Stomach (tissue), 19 donors: Measurements from ENCODE around the gene SH3BGR. TPM values are rescaled to one million over a fixed set of nuclear protein-coding genes. Genes with fewer than 3 reads are reported as not detected.
"Not testable (repeated sequence)": the region's sequence is repeated elsewhere in the genome, so short reads cannot be mapped to it uniquely, and the experiment has no call there.

Experiments
- DNase-seq, 2 donors: peaks; one replicate each; pipeline versions ENCODE4 v3.0.0 to v3.0.0-alpha.2; 2013 to 2019
- H3K27ac ChIP-seq, 5 donors: fragments of 200-600 bp in 4 of 5; sonication (generic) in 4 of 5; one replicate each; pipeline ENCODE4 v1.5.1; 2013 to 2019; ENCODE audit warnings: mild to moderate bottlenecking in 1 of 5, moderate library complexity in 1 of 5
- H3K27me3 ChIP-seq, 3 donors: fragments of 200-600 bp; sonication (generic); one replicate each; pipeline ENCODE4 v1.5.1; 2017 to 2019; ENCODE audit warnings: mixed run types in 1 of 3
- H3K36me3 ChIP-seq, 4 donors: fragments of 200-600 bp; sonication (generic); 1 replicate in 3 of 4; 2 replicates in 1 of 4; pipeline ENCODE4 v1.5.1; 2016 to 2019
- H3K4me1 ChIP-seq, 4 donors: fragments of 200-600 bp; sonication (generic); one replicate each; pipeline ENCODE4 v1.5.1; 2016 to 2019
- H3K4me3 ChIP-seq, 4 donors: fragments of 200-600 bp; sonication (generic) in 3 of 4; one replicate each; pipeline ENCODE4 v1.5.1; 2016 to 2019; ENCODE audit warnings: mild to moderate bottlenecking in 1 of 4
- H3K9me3 ChIP-seq, 4 donors: fragments of 200-600 bp; sonication (generic); one replicate each; pipeline ENCODE4 v1.5.1; 2016 to 2019
- EP300 ChIP-seq: sonication (generic); formaldehyde crosslinking; IDR thresholded peaks from one replicate; pipeline ENCODE4 v1.6.1; 2017; ENCODE audit warnings: antibody characterized with exemption
- POLR2A ChIP-seq, 4 donors: fragments of 450-650 bp; IDR thresholded peaks; one replicate each; pipeline ENCODE4 v1.6.1; 2016; ENCODE audit warnings: antibody characterized with exemption in 4 of 4, control low read depth in 2 of 4, mild to moderate bottlenecking in 1 of 4, moderate library complexity in 1 of 4
- POLR2AphosphoS5 ChIP-seq, 3 donors: sonication (generic); formaldehyde crosslinking; IDR thresholded peaks; one replicate each; pipeline ENCODE4 v1.6.1; 2016; ENCODE audit warnings: antibody characterized with exemption in 3 of 3
- WGBS, 5 donors: extraction: QIAGEN DNeasy Blood & Tissue Kit in 3 of 5; methylation state at CpG; one replicate each; pipeline versions ENCODE4 v1.1.5 to v1.1.7; 2013 to 2018; 5-methylcytosine and 5-hydroxymethylcytosine counted together
- intact Hi-C: fragments of 100-400 bp; cut with DNase I; formaldehyde crosslinking; loops from one replicate; pipeline ENCODE4 v1.15.1; 2023; ENCODE audit warnings: low total_unique reads
- long read RNA-seq, 10 donors: transcript quantifications; one replicate each; lab custom pipeline, GENCODE V29; 2026
- polyA plus RNA-seq, 3 donors: library from polyadenylated mRNA; stranded (reverse); fragments of 200-250 nt; gene quantifications; one replicate each; pipeline ENCODE4 v1.2.3, GENCODE V29; 2013
- total RNA-seq, 5 donors: library from RNA; depleted of rRNA; stranded (reverse); fragments of >200 nt; gene quantifications; one replicate each; pipeline versions ENCODE4 v1.1.0 to v1.2.3, GENCODE V29; 2014 to 2016
- TF ChIP-seq, protein P1 (sequence below), 7 experiments: fragments of 450-650 bp in 4 of 7; fragments of 200-600 bp in 3 of 7; sonication (generic) in 3 of 7; IDR thresholded peaks; one replicate each; pipeline ENCODE4 v1.5.1; 2016 to 2019; ENCODE audit warnings: antibody characterized with exemption in 7 of 7, control low read depth in 2 of 7, mild to moderate bottlenecking in 1 of 7
- donor health status: healthy with polysubstance abuse.
- donor health status: Bipolar disorder and iron deficiency.
- donor health status: healthy.

Gene SH3BGR
- total RNA-seq (100 to 1,000 TPM in 1 of 5 donors, 10 to 100 TPM in 1, 1 to 10 TPM in 1, under 1 TPM in 1, not detected in 1; 0.87 to 295 (median 12.2) TPM), polyA plus RNA-seq (10 to 100 TPM in 1 of 3 donors, 1 to 10 TPM in 2; 3.1 to 10.6 (median 6.5) TPM)
- long read RNA-seq, donor 1, partial matches to known transcripts = 0 of 2 reads
- long read RNA-seq, donor 1, other reads (novel, unspliced or antisense) = 0 of 2 reads
- long read RNA-seq, donor 2, partial matches to known transcripts = 5 of 7 reads
- long read RNA-seq, donor 2, other reads (novel, unspliced or antisense) = 0 of 7 reads
- long read RNA-seq, donor 3, partial matches to known transcripts = 0 of 1 reads
- long read RNA-seq, donor 3, other reads (novel, unspliced or antisense) = 0 of 1 reads
- long read RNA-seq, donor 4 = 0 reads
- long read RNA-seq, donor 5 = 0 reads
- long read RNA-seq, donor 6, partial matches to known transcripts = 6 of 8 reads
- long read RNA-seq, donor 6, other reads (novel, unspliced or antisense) = 0 of 8 reads
- long read RNA-seq, donor 7, partial matches to known transcripts = 0 of 3 reads
- long read RNA-seq, donor 7, other reads (novel, unspliced or antisense) = 0 of 3 reads
- long read RNA-seq, donor 8, partial matches to known transcripts = 0 of 1 reads
- long read RNA-seq, donor 8, other reads (novel, unspliced or antisense) = 0 of 1 reads
- long read RNA-seq, donor 9, partial matches to known transcripts = 0 of 1 reads
- long read RNA-seq, donor 9, other reads (novel, unspliced or antisense) = 0 of 1 reads
- long read RNA-seq, donor 10, partial matches to known transcripts = 0 of 1 reads
- long read RNA-seq, donor 10, other reads (novel, unspliced or antisense) = 0 of 1 reads

- Histone ChIP-seq H3K27ac (peak within 1 kb of the TSS in 4 of 5 donors; percentile 63 to 81 (median 76)), H3K27me3 (no peaks in the 10 kb centered on the region), H3K4me1 (peaks cover 0 to 12% (median 0%) of the 10 kb centered on the region in 4 donors), H3K9me3 (no peaks in the 10 kb centered on the region), H3K36me3 (no peaks in the 10 kb centered on the region), H3K4me3 (peak within 1 kb of the TSS in 3 of 4 donors; percentile 29 to 39 (median 29))
- WGBS, 5 donors = 34 to 49% (median 41%) methylated on average over 12 to 15 of the region's 15 CpGs
- intact Hi-C loops = no loop called here
- TF ChIP-seq POLR2A (IDR thresholded peaks at IDR 0.05) = no peak
- peak in 2 of 3 donors; percentile 8 to 35 for TF ChIP-seq POLR2AphosphoS5 (IDR thresholded peaks at IDR 0.05)
- DNase-seq = peak in 1 of 2 donors; percentile 44
Observed at GRCh38 chr21:39451332-39452206, at the start of gene SH3BGR. Gene SH3BGR, plus strand, starts transcription at chr21:39451970. Its CDS starts 127 bp downstream, at chr21:39452097.

DNA sequence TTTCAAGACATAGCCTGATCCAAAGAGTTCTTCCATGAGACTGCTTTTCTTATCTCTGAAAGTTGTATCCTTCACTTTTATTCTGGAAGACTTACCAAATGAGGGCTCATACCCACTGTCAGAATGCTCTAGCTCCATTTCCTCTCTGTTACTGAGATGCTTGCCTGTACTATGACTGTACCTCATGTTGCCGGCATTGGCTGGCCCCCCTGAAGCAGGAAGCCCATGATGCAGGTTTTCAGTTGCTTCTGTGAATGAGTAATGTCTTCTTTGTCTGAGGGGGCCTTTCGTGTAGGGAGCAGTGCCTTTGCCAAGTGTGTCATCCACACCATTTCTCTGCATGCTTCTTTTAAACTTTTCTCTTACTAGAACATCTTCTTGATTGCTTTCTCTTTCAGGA lies 45.7 kb upstream of the SH3BGR start:
- H3K9me3 ChIP-seq = peaks cover 0 to 5% (median 0%) of the 10 kb centered on the region in 4 donors
- TF ChIP-seq POLR2A (IDR thresholded peaks at IDR 0.05) = no peak
- TF ChIP-seq POLR2AphosphoS5 (IDR thresholded peaks at IDR 0.05) = no peak
- TF ChIP-seq EP300 = no peak
- TF ChIP-seq, protein P1, sequence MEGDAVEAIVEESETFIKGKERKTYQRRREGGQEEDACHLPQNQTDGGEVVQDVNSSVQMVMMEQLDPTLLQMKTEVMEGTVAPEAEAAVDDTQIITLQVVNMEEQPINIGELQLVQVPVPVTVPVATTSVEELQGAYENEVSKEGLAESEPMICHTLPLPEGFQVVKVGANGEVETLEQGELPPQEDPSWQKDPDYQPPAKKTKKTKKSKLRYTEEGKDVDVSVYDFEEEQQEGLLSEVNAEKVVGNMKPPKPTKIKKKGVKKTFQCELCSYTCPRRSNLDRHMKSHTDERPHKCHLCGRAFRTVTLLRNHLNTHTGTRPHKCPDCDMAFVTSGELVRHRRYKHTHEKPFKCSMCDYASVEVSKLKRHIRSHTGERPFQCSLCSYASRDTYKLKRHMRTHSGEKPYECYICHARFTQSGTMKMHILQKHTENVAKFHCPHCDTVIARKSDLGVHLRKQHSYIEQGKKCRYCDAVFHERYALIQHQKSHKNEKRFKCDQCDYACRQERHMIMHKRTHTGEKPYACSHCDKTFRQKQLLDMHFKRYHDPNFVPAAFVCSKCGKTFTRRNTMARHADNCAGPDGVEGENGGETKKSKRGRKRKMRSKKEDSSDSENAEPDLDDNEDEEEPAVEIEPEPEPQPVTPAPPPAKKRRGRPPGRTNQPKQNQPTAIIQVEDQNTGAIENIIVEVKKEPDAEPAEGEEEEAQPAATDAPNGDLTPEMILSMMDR (IDR thresholded peaks at IDR 0.05) = no peak
- DNase-seq = no peak
- no peaks in the 10 kb centered on the region for H3K27me3 ChIP-seq
- H3K36me3 ChIP-seq = peaks cover 13 to 33% (median 31%) of the 10 kb centered on the region in 4 donors
- H3K4me1 ChIP-seq = no peaks in the 10 kb centered on the region
- H3K4me3 ChIP-seq = no peak overlapping the region
- H3K27ac ChIP-seq = no peak overlapping the region
- 90 to 96% (median 93%) methylated on average over 2 of the region's 2 CpGs for WGBS, 5 donors
- intact Hi-C loops = no loop called here

- H3K4me1 ChIP-seq, H3K27ac ChIP-seq, DNase-seq, H3K9me3 ChIP-seq, H3K27me3 ChIP-seq, H3K4me3 ChIP-seq, H3K36me3 ChIP-seq, intact Hi-C loops: not testable (repeated sequence)
- WGBS, 5 donors = 94 to 100% (median 97%) methylated on average over 5 of the region's 5 CpGs
Observed at GRCh38 chr21:39419204-39419603, 32.6 kb upstream of the SH3BGR start.

DNA sequence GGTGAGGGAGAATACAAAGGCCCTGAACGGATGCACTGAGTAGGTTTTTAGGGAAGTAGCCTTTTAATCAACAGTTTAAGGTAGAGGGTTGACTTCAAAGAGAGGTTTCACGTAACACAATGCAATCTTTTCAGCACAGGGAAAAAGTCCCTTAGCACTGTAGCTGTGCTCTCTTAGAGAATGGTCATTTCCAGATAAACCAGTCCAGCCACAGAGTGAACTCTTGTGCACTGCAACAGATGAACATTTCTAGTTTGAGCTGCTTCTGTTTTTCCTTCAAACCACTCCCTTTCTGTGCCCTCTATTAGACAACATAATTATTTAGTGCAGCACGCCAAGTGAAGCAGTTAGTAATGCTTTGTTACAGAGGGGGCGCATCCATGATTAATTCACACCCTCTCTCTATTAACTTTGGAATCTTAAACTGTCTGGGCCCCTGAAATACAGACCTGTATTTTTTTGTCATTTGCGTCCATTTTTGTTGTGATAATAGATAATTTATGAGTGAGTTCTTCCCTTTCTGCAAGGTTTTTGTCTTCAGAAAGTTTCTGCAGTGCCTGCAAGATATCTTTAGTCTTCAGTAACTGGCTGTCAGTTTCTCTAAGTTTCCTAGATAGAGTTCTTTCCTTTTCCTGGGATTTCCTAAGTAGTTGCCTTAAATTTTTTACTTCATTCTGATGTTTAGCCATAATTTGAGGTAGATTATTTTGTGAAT lies 29.1 kb upstream of the SH3BGR start:
- no peak overlapping the region for H3K27ac ChIP-seq
- H3K4me3 ChIP-seq = no peak overlapping the region
- H3K36me3 ChIP-seq = no peaks in the 10 kb centered on the region
- no peaks in the 10 kb centered on the region for H3K4me1 ChIP-seq
- TF ChIP-seq POLR2AphosphoS5 (IDR thresholded peaks at IDR 0.05) = no peak
- TF ChIP-seq, protein P1 (IDR thresholded peaks at IDR 0.05) = no peak
- no peaks in the 10 kb centered on the region for H3K9me3 ChIP-seq
- DNase-seq = peak in 1 of 2 donors; percentile 80
- 34 to 50% (median 47%) methylated on average over 5 of the region's 5 CpGs for WGBS, 5 donors
- no peaks in the 10 kb centered on the region for H3K27me3 ChIP-seq
- intact Hi-C loops = no loop called here
